Glomerular visceral epithelial cell (primary cell): Measurements from ENCODE around the gene FOXF1.

Experiments used
- DNase-seq: peaks from one replicate; pipeline ENCODE4 v3.0.0-alpha.2; 2016; ENCODE audit errors: extremely low spot score

The FOXF1 gene

DNA sequence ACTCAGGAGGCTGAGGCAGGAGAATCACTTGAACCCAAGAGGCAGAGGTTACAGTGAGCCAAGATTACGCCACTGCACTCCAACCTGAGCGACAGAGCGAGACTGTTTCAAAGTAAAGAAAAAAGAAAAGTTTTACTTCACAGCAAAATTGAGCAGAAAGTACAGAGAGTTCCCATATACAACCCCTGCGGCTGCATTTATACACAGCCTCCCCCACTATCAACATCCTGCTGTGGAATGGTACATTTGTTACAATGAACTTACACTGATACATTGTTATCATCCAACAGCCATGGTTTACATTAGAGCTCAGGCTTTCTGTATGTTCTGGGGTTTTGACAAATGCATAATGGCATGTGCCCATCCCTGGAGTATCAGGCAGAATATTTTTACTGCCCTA is 47.3 kb downstream of the FOXF1 start:
- no peak for DNase-seq

DNA sequence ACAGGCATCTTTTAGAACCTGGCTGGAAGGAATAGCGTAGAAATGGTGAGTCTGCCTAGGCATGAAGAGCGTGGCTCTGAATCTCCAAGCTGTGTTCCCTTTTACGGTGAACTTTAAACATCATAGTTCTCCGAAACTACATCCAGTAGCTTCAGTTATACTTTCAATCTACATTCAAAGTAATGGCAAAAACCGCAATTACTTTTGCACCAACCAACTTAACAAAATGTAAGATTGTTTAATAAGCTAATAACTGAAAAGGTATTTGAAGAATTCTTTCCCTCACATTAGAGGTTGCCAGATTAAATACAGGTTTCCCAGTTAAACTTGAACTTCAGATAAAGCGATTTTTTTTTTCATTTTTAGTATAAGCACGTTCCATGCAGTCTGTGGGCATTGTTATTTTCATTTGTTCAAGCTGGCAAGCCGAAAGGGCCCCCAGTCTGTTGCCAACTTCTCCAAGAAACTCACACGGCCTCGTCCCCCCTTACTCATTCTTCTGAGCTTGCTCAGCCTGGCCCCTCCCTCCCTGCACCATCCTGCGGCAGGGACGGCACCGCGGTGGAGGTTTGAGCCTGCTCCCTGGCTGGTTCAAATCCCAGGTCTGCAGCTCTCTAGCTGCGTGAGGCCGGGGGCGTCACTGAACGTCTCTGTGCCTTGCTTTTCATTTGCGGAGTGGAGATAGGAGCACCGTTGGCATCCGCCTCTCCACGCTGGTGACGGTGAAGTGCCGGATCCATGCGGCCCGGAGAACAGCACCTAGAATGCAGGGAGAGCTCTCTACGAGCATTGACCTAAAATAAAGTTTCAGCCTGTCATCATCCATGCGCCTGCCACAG is 48.2 kb downstream of the FOXF1 start:
- no peak for DNase-seq

GRCh38 chr16:86559802-86560305 is 49.5 kb downstream of the FOXF1 start:
- DNase-seq: no peak

DNA sequence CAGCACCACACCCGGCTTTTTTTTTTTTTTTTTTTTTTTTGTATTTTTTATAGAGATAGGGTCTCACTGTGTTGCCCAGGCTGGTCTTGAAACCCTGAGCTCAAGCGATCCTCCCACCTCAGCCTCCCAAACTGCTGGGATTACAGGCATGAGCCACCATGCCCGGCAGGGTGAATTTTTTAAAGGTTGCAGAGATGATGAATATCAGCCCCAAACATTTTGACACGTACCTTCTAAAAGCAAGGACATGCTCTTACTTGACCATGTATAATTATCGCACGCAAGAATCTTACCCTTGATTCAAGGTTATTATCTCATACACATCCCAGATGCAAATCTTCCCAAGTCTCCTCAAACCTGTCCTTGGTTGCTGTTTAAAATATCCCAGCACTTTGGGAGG is 52.0 kb downstream of the FOXF1 start:
- no peak for DNase-seq

DNA sequence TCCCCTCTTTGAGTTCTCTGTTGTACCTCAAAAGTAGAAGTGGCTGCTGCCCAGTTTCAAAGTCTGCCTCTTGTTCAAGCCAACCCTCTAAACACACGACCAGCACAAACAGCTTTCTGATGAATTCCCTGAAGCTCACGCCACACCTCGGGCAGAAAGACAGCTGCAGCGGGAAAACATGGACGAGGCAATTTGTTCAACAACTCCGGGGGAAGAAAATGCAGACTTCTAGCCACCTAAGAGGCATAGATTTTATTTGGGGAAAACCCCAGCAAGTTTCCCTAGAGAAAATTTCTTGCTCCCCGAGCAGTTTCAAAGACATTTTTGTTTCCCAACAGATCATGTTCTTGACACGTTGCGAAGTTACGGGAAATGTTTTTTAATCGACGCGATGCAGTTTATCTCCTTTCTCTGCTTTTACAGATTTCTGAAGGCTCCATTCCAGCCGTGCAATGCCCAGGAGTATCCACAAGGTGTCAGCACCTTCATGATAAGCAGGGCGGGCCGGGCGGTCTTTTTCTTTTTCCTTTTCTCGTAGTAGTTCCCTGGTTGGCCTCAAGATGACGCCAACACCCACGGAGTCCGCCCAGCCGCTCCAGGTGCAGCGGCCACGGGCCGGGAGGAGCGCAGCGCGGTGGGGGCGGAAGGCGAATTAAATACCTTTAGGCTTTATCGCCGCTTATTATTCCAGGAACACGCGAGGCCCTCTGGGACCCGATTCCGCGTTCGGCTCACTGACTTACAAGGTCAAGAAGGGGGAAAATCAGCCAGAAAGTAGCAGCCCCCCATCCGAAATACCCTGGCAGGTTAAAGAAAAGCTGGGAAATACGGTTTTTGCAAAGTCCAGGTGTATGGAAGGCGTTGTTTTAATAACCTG is 53.4 kb downstream of the FOXF1 start:
- peak; percentile 91 for DNase-seq
